Activated CD4-positive, alpha-beta T cell treated with anti-CD3 and anti-CD28 coated beads for 1 hour (primary cell): ENCODE data around the gene VMP1.
"Not testable (repeated sequence)": the region's sequence is repeated elsewhere in the genome, so short reads cannot be mapped to it uniquely, and the experiment has no call there.

Experiments used
- DNase-seq: peaks from one replicate; pipeline ENCODE4 v3.0.0-alpha.2; 2020

VMP1 gene

DNA sequence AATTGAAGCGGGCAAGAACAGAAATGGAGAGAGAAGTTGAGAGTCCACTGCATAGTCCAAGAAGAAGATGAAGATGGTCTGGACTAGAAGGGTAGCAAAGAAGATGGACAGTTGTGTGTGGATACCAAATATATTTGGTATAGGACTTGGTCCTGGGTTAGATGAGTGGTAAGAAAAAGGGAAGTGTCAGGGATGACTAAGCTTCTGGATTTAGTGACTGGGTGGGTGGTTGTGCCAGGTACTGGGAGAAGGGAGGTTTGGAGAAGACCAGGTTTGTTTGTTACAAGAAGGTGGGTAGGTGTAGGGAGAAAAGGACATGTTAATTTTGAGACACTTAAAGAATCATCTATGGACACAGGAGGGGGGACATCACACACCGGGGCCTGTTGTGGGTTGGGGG is 5.4 kb downstream of the VMP1 start:
- no peak for DNase-seq

- DNase-seq = no peak
These were observed 6.8 kb downstream of the VMP1 start for GRCh38 chr17:59714255-59714654.

DNA sequence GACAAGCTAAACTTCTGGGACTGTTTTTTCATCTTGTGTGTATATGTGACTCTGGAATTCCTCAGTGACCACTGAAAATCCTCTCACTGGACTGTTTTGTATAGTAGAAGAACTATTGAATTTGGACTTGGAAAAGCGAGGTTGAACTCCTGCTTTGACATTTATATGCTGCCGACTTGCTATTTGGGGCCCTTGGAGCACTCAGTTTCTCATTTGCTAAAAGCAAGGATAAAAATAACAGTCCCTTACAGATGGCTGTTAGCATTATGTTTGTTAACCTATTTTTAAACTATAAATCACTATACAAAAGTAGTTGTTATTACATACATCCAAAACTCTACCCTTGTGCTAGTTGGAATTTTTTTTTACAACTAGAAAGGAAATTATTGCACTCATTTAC is 9.0 kb downstream of the VMP1 start:
- DNase-seq = no peak

DNA sequence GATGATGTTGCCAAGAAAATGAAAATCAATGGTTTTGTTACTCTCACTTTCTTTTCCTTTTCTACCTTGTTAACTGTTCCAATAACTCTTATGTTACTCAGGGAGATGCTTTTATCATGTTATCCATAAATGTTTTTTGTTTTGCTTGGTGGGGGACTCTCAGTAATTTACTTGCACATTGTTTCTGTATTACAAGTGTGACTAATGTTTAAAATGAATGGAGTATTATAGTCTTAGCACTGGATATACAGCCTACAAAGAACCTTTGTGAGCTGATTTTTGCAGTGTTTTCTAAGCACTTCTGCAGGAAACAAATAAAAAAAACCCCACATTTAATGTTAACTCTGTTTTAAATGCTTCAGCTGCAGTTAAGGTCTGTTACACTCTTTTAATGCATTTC is 12.1 kb downstream of the VMP1 start:
- DNase-seq = no peak

GRCh38 chr17:59722623-59723022 is 15.2 kb downstream of the VMP1 start:
- DNase-seq = no peak

GRCh38 chr17:59723041-59723440 is 15.6 kb downstream of the VMP1 start:
- no peak for DNase-seq

DNA sequence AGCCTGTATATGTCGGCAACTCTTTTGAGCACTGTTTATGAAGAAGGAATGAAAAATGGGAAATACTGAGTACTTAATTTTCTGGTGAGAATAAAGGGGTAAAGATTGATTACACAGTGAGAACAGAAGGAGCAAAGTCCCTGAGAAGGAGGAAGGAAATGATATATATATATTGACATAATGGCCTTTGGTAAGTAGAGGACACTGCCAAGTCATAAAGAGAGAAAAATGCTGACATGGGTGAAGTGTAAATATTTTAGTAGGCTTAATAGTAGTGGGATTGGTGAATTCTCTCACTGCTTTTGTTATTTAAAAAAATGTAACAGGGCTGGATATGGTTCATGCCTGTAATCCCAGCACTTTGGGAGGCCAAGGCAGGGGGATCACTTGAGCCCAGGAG is 16.2 kb downstream of the VMP1 start:
- DNase-seq = no peak

DNA sequence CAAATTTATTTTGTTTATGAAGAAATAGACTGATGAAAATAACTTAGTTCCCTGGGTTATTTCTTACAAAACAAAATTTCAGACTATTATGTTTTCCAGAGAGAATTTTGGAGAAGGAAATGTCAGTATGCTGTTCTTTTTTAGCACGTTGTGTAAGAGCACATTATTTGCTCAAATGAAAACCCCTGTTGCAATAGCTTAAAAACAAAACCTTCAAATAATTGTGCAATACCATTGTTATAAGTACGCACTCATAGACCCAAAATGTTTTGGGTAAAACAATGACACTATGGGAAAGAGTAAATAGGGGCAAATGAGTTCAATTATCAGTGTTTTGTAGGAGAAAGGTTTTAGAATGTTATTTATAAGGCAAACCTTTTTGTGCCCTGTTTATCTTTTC is 18.2 kb downstream of the VMP1 start:
- DNase-seq = no peak

DNA sequence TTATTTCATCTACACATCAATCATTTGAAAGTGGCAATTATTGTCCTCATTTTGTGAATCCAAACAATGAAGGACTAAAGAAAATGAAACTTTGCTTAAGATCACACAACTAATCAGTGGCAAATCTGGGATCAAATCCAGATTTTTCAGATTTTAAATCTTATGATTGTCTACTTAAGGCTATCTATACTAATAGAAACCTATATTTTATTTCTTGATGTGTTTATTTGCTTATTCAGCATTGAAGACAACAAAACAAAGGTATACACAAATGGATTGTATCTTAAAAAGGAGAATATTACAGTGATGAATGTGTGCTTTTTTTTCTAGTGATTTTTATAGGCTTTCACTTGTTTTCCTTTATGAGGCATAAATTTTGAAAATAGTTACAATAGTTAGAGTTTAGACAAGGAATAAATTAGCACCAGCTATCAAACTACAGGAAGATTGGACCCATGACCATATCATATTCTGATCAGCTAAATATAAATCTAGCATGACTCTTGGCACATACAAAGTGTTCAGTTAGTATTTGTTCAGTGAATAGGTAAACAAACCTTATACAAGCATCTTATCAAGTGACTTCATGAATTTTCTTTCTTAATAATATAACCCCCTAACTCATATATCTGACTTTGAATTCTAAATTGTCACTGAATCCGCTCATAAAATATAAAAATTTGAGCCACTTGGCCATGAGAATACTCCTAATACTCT is 20.5 kb downstream of the VMP1 start:
- no peak for DNase-seq

DNA sequence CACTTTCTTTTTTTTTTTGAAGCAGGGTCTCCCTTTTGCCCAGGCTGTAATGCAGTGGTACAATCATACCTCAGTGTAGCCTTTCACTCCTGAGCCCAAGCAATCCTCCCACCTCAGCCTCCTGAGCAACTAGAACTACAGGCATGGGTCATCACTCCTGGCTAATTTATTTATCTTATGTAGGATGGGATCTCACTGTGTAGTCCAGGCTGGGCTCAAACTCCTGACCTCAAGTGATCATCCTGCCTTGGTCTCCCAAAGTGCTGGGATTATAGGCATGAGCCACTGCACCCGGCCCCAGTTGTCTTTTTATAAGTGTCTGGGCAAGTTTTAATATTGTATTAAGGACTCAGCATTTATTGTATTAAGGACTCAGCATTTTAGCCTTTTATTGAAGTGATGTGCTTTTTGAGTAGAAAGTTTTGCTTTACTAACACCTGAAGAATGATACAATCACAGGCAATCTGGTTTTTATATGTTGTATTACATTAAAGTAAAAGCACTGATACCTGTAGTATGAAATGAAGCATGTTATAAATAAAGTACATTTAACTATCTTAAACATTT is 22.9 kb downstream of the VMP1 start:
- DNase-seq = no peak

- no peak for DNase-seq
These were observed 26.2 kb downstream of the VMP1 start for GRCh38 chr17:59733697-59734096.

DNA sequence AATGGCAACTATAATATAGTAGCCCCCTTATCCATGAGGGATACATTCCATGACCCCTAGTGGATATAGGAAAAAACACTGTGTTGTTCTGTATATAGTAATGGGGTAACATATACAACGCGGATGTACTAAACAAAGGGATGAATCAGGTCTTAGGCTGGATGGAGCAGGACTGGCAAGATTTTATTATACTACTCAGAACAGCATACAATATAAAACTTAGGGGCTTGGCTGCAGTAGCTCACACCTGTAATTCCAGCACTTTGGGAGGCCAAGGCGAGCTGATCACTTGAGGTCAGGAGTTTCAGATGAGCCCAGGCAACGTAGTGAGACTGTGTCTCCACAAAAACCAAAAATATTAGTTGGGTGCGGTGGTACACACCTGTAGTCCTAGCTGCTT is 26.8 kb downstream of the VMP1 start:
- no peak for DNase-seq

DNA sequence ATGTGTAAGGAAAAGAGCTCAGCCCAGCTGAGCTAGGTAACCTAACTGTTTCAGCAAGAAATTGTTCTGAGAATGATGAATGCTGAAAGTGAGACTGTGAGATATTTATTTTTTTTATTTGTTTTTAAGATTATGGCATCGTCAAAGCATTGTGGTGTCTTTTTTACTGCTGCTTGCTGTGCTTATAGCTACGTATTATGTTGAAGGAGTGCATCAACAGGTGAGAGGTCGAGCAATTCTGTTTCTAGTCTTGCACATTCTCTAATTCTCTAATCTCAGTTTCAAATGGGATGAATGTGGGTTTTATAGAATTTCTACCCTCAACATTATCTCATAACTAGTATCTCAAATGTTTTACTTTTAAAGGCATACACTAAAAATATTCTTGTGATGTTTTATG is 29.9 kb downstream of the VMP1 start:
- DNase-seq = no peak

GRCh38 chr17:59743842-59744241 is 36.4 kb downstream of the VMP1 start:
- DNase-seq = no peak

DNA sequence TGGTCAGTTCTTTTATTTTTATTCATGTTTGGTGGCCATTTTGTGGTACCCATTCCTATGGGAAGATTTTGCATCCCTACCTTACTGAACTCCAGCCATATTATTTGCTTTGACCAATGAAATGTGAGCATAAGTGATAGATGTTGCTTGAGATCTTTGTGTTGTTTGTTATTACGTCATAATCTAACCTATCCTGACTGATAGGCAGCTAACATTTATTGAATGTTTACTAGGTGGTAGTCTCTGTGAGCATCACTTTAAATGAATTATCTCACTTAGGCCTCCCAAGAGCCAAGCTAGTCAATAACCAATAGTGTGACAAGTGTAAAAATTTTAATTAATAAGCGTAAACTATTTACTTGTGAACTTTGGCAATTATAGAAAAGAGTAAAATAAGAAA is 37.6 kb downstream of the VMP1 start:
- DNase-seq = no peak

- DNase-seq = no peak
These were observed 39.5 kb downstream of the VMP1 start for GRCh38 chr17:59746849-59747445.

DNA sequence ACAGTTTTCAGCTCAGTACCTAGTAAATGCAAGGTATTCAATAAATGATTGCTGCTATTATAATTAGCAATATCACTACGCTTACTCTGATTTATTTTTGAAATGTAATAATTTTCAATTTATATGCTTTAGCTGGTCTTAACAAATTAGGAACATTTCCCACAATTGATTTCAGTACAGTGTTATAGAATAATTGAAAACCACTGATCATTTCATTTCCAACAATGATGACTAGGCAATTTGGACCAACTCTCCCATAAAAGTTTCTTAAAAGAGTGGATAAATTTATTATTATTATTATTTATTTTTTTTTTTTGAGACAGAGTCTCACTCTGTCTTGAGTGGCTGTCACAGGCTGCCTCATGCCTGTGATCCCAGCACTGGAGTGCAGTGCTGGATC is 41.1 kb downstream of the VMP1 start:
- DNase-seq = no peak

- no peak for DNase-seq
These were observed 44.5 kb downstream of the VMP1 start for GRCh38 chr17:59751955-59752413.

GRCh38 chr17:59752446-59752845 is 45.0 kb downstream of the VMP1 start:
- no peak for DNase-seq

DNA sequence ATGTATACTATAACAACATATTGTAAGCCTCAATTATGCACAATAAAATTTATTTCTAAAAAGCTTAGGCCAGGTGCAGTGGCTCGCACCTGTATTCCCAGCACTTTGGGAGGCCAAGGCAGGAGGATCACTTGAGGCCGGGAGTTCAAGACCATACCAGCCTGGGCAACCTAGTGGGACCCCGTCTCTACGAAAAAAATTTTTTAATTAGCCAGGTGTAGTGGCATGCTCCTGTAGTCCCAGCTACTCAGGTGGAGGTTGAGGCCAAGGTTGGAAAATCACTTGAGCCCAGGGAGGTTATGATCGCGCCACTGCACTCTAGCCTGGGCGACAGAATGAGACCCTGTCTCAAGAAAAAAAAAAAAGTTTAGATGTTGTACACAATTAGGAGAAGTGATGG is 45.5 kb downstream of the VMP1 start:
- DNase-seq = no peak

- DNase-seq = no peak
These were observed 46.3 kb downstream of the VMP1 start for GRCh38 chr17:59753522-59754467.

DNA sequence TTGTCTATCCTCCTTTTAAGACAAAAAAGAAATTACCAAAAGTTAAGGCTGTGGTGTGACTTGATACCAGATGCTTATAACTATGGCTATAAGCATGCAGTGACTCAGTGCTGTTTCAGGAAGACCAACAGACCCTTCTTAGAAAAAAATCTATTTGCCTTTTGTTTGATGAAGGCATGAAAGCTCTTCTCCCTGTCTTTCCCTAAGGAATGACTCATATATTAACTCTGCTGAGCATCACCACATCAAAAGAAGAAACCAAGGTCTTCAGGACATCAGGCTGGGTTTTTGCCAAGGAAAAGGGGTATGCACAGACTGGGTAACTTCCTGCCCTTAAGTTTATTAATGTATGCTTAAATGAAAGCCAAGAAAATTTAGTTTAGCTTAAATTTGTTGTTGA is 47.1 kb downstream of the VMP1 start:
- no peak for DNase-seq

DNA sequence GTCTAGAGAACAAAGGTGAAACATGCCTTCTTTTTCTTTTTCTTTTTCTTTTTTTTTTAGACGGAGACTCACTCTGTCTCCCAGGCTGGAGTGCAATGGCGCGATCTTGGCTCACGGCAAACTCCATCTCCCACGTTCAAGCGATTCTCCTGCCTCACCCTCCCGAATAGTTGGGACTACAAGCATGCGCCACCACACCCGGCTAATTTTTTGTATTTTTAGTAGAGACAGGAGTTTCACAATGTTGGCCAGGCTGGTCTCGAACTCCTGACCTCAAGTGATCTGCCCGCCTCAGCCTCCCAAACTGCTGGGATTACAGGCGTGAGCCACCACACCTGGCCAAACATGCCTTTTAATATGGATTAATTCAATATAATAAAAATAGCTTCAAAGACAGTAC is 47.6 kb downstream of the VMP1 start:
- DNase-seq = not testable (repeated sequence)
